ENCODE results near the gene TERB1. TPM values are rescaled to one million over a fixed set of nuclear protein-coding genes. Genes with fewer than 3 reads are reported as not detected.
"Not testable (repeated sequence)": the region's sequence is repeated elsewhere in the genome, so short reads cannot be mapped to it uniquely, and the experiment has no call there.

The TERB1 gene
- total RNA-seq, 1 donor from 2014 or later = not detected

DNA sequence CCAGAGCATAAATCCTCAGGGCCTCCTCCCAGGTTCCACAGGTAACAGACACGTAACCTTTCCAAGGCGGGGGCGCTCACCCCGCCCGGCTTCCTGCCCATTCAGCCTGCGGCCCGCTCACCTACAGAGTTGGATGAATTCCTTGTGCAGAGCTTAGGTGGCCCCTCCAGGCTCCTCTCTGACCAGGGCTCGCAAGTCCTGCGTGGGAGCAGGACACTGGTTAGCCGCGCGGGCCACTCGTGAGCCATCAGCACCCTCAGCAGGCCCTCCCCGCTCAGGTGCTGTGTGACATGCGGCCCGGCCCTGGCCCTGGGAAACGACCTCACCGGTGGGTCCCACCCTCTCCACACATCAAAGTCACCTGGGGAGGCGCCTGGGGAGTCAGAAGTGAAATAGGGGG, 528 bp downstream of the TERB1 start:
- ATAC-seq (no peak), DNase-seq (no peak)
- Histone ChIP-seq H3K27ac (no peak overlapping the region), H3K36me3 (peaks cover 42% of the 10 kb centered on the region), H3K4me3 (no peak overlapping the region), H3K4me1 (no peaks in the 10 kb centered on the region), H3K9me3 (no peaks in the 10 kb centered on the region), H3K27me3 (ENCODE audit: low read depth) (no peaks in the 10 kb centered on the region)
- intact Hi-C loops (cut with DNase I) = no loop called here
- TF ChIP-seq, protein P1, sequence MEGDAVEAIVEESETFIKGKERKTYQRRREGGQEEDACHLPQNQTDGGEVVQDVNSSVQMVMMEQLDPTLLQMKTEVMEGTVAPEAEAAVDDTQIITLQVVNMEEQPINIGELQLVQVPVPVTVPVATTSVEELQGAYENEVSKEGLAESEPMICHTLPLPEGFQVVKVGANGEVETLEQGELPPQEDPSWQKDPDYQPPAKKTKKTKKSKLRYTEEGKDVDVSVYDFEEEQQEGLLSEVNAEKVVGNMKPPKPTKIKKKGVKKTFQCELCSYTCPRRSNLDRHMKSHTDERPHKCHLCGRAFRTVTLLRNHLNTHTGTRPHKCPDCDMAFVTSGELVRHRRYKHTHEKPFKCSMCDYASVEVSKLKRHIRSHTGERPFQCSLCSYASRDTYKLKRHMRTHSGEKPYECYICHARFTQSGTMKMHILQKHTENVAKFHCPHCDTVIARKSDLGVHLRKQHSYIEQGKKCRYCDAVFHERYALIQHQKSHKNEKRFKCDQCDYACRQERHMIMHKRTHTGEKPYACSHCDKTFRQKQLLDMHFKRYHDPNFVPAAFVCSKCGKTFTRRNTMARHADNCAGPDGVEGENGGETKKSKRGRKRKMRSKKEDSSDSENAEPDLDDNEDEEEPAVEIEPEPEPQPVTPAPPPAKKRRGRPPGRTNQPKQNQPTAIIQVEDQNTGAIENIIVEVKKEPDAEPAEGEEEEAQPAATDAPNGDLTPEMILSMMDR (IDR thresholded peaks at IDR 0.05) = no peak

DNA sequence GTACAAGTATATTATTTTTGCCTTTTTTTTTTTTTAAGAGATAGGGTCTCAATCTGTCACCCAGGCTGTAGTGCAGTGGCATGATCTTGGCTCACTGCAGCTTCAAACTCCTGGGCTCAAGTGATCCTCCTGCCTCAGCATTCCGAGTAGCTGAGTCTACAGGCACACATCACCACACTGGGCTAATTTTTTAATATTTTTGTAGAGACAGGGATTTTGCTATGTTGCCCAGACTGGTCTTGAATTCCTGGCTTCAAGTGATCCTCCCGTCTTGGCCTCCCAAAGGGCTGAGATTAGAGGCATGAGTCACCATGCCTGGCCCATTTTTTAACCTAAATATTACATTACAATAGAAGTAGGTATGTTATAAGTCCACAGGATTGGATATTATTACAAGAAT, 3.2 kb downstream of the TERB1 start:
- intact Hi-C loops (cut with DNase I) = no loop called here
- Histone ChIP-seq H3K27ac (no peak overlapping the region), H3K36me3 (peaks cover 15% of the 10 kb centered on the region), H3K4me3 (no peak overlapping the region), H3K4me1 (no peaks in the 10 kb centered on the region), H3K9me3 (no peaks in the 10 kb centered on the region), H3K27me3 (ENCODE audit: low read depth) (no peaks in the 10 kb centered on the region)
- TF ChIP-seq, protein P1 (IDR thresholded peaks at IDR 0.05) = no peak
- no peak for ATAC-seq
- no peak for DNase-seq

DNA sequence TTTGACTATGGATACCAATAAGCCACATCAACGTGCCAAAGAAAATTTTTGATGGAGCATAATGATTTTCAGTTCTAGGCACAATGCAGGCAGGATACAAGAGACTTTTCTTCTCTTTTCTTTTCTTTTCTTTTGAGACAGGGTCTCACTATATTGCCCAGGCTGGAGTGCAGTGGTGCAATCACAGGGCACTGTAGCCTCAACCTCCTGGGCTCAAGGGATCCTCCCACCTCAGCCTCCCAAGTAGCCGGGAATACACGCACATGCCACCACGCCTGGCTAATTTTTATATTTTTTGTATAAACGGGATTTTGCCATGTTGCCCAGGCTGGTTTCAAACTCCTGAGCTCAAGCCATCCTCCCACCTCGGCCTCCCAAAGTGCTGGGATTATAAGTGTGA, 7.4 kb downstream of the TERB1 start:
- H3K9me3 ChIP-seq; H3K4me1 ChIP-seq; ATAC-seq; DNase-seq; H3K27ac ChIP-seq; intact Hi-C loops (cut with DNase I); H3K27me3 ChIP-seq (ENCODE audit: low read depth); H3K4me3 ChIP-seq; H3K36me3 ChIP-seq: not testable (repeated sequence)

DNA sequence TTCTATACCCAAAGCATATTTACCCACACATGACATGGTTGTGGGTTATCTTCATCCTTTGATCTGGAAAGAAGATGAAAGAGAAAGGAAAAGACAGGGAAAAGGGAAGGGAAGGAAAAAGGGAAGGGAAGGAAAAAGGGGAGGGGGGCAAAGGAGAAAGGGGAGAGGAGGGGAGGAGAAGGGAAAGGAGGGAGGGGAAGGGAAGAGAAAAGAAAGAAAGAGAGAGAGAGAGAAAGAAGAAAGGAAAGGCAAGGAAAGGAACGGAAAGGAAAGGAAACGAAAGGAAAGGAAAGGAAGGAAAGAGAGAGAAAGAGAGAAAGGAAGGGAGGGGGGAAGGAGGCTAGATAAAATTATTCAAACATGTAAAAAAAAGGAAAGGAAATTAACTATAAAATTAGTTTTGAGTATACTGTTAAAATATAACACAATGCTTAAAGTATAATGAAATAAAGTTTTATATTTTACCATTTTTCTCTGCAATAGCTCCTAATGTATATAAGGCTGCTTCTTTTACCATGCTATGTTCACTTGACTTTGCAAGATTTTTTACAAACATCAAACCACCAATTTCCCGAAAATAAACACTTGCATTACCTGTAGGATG, 11.2 kb downstream of the TERB1 start:
- H3K9me3 ChIP-seq = no peaks in the 10 kb centered on the region
- no peaks in the 10 kb centered on the region for H3K4me1 ChIP-seq
- DNase-seq = no peak
- intact Hi-C loops (cut with DNase I) = no loop called here
- ATAC-seq = no peak
- no peak overlapping the region for H3K27ac ChIP-seq
- no peak overlapping the region for H3K4me3 ChIP-seq
- H3K27me3 ChIP-seq (ENCODE audit: low read depth) = no peaks in the 10 kb centered on the region
- no peaks in the 10 kb centered on the region for H3K36me3 ChIP-seq
- TF ChIP-seq, protein P1 (IDR thresholded peaks at IDR 0.05) = no peak

DNA sequence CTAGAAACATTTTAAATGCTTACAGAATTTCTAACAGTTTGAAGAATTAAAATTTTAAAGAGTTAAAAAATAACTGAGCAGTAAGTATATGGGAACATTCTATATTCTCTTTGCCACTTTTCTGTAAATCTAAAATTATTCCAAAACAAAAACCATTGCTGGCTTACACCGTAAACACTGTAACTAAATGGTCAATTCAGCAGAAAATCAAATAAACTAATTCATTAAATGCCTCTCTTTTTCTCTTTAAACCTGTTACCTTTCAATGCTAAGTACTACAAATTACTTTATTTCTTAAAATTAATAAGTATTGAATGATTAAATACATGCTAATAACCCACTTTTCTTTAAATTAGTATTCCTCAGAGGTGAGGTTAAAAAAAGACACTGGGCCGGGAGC, 14.0 kb downstream of the TERB1 start:
- no peak for DNase-seq

DNA sequence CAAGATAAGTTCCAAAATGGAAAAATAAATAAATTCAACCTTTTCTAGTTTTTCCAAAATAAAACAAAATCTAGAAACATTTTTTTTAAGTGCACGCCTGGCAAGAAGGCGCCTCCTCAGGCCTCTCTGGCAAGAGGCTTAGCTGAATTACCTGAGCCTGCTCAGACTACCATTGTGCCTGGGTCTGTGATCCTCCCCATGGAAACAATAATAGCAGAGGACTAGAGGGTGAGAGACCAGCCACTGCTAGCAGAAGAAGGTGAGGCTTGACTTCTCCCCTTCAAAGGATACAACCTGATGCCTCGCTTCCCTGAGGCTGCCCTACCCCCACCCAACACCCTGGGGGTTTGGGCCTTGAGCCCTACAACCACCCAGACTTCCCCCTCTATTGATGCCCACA, 14.8 kb downstream of the TERB1 start:
- Histone ChIP-seq H3K36me3 (no peaks in the 10 kb centered on the region), H3K9me3 (no peaks in the 10 kb centered on the region), H3K4me3 (no peak overlapping the region), H3K27me3 (ENCODE audit: low read depth) (no peaks in the 10 kb centered on the region), H3K27ac (no peak overlapping the region), H3K4me1 (no peaks in the 10 kb centered on the region)
- TF ChIP-seq, protein P1 (IDR thresholded peaks at IDR 0.05) = no peak
- intact Hi-C loops (cut with DNase I) = no loop called here
- ATAC-seq = no peak
- DNase-seq = no peak

More for the DNA sequence above, 14.0 kb downstream of the TERB1 start:
- intact Hi-C loops (cut with DNase I) = no loop called here
- Histone ChIP-seq H3K4me1 (no peaks in the 10 kb centered on the region), H3K9me3 (no peaks in the 10 kb centered on the region), H3K36me3 (no peaks in the 10 kb centered on the region), H3K4me3 (no peak overlapping the region), H3K27ac (no peak overlapping the region), H3K27me3 (ENCODE audit: low read depth) (no peaks in the 10 kb centered on the region)
- TF ChIP-seq, protein P1 (IDR thresholded peaks at IDR 0.05) = no peak
- no peak for ATAC-seq
